Measurements from ENCODE around the gene GSE1.

DNA sequence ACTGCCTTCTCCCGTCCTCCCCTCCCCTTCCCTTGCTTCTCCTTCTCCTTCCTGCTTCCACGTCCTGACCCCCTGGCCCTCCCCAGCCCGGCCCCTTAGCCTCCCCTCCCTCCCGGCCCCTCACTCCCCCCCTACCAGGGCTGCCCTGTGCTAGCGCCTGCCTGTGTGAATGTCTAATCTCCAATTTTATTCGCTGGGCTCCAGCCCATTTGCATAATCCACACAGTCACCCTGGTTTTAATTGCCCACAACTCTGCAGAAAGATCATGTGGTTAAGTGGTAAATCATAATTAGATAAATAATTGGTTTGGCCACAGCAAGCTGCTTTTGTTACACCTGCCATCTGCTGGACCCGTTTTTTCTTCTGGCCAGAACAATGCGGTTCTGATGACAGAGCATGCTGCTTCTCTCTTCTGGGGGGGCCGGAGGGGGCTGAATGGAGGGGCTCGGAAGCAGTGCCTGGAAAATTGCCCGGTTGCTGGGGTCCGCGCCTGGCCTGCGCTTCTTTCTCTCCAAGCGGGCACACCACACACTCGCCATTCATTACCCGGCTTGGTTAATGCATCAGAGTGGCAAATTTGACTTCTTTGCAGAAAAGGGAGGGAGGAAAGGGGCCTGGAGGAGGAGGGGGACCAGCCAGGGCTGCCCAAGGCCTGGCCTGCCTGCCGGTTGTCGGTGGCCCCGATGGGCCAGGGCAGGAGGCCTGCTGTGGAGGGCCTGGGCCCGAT lies 19.5 kb upstream of the GSE1 start:
- TF ChIP-seq POLR2A (IDR thresholded peaks at IDR 0.05; ENCODE audit: low read depth, low read length) (no peak), POLR2AphosphoS5 (IDR thresholded peaks at IDR 0.05; ENCODE audit: low read depth, low read length) (no peak), TAF1 (IDR thresholded peaks at IDR 0.05; ENCODE audit: borderline replicate concordance, low read depth, low read length) (no peak)

Measured in GM12892 (cell line).